GM12878 (cell line): Measurements from ENCODE around the gene TXLNG.

ENCODE experiments used
- EZH2 ChIP-seq: IDR thresholded peaks from 2 replicates; pipeline ENCODE4 v1.6.1; 2012; ENCODE audit warnings: low read depth, mild to moderate bottlenecking, control low read depth, inconsistent platforms, low read length, borderline replicate concordance; ENCODE audit not compliant: control insufficient read depth
- JUNB ChIP-seq: IDR thresholded peaks from 2 replicates; pipeline ENCODE4 v1.6.1; 2016; ENCODE audit warnings: antibody characterized with exemption, mild to moderate bottlenecking
- RAD21 ChIP-seq: IDR thresholded peaks from 2 replicates; pipeline ENCODE4 v1.6.1; 2011; ENCODE audit warnings: mild to moderate bottlenecking, low read depth, low read length, moderate library complexity; ENCODE audit not compliant: insufficient read depth
- RCOR1 ChIP-seq: conservative IDR thresholded peaks from 2 replicates; pipeline ENCODE4 v1.6.1; 2012; ENCODE audit warnings: low read depth, low read length, improper control_type of control experiment
- RELA ChIP-seq: fragments of 450-650 bp; IDR thresholded peaks from 2 replicates; pipeline ENCODE4 v1.8.0; 2014; ENCODE audit warnings: borderline replicate concordance; ENCODE audit not compliant: partially characterized antibody
- SRF ChIP-seq, 2 experiments: IDR thresholded peaks; 2 replicates each; pipeline ENCODE4 v1.6.1; 2011; ENCODE audit warnings: low read depth in 2 of 2, low read length in 2 of 2, mild to moderate bottlenecking in 1 of 2, moderate library complexity in 1 of 2
- YY1 ChIP-seq: IDR thresholded peaks from 2 replicates; pipeline ENCODE4 v1.6.1; 2011; ENCODE audit warnings: low read depth, mild to moderate bottlenecking, low read length

DNA sequence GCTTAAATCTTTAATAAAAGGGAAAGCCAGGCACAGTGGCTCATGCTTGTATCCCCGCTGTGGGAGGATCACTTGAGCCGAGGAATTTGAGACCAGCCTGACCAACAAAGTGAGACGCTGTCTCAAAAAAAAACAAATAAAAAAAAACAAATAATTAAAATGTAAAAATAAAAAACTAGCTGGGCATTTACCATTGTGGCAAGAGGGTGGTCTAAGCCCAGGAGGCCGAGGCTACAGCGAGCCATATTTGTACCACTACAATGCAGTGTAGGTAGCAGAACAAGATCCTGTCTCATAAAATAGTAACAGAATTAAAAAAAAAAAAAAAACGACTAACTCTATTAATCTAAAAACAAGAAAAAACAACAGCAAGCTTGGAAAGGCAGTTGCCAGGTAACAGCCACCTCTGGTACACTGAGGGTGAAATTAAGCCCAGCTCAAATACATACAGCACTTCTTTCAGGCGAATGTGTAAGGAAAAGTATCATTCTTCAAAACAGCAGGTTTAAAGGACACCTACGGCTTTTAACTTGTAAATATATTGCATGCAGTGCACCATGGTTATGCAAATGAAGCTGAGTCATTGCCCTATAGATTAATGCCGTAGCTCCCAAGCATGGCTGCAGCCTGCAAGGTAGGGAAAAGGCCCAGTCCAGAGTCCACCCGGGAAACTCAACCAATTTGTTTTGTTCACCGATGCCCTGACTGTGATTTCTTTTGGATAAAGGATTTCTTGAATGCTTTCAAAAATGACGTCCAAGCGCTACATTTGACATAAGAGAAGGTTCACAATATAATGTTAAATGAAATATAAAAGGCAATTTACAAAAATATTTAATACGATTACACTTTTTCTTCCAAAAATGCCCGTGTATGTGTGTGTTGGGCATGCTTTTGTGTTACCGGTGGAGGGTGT, 14.5 kb upstream of the TXLNG start:
- TF ChIP-seq JUNB = no peak
- TF ChIP-seq EZH2 = no peak
- no peak for TF ChIP-seq SRF (IDR thresholded peaks at IDR 0.05; ENCODE audit: low read depth in 2 of 2, low read length in 2 of 2)
- TF ChIP-seq RAD21 = no peak
- TF ChIP-seq RCOR1 = no peak
- no peak for TF ChIP-seq RELA
- no peak for TF ChIP-seq YY1
